Activated T-cell treated with anti-CD3 and anti-CD28 coated beads, Interleukin-2, amount 50 U/mL, for 72 hours (primary cell): ENCODE data around the gene PRKG1. TPM values are rescaled to one million over a fixed set of nuclear protein-coding genes. Genes with fewer than 3 reads are reported as not detected.

ENCODE experiments used
- ATAC-seq, 2 donors: fragments of 150-1000 bp; cut with Tn5 transposase; replicated peaks in 1 of 2; 2 replicates each; pipeline ENCODE4 v1.10.0; 2021; ENCODE audit warnings: moderate library complexity in 2 of 2, mild to moderate bottlenecking in 1 of 2
- DNase-seq, 2 donors: peaks; one replicate each; pipeline ENCODE4 v3.0.0; 2021 to 2022; ENCODE audit warnings: mixed read lengths in 1 of 2
- H3K27ac Mint-ChIP-seq: one replicate; pipeline ENCODE4 v1.8.0; 2022; ENCODE audit warnings: mild to moderate bottlenecking, moderate library complexity, mixed read lengths
- H3K27me3 Mint-ChIP-seq: one replicate; pipeline ENCODE4 v1.8.0; 2022; ENCODE audit warnings: low read depth, mixed read lengths
- H3K36me3 Mint-ChIP-seq, 2 donors: one replicate each; pipeline ENCODE4 v1.8.0; 2022; ENCODE audit warnings: mixed read lengths in 2 of 2, mild to moderate bottlenecking in 1 of 2; ENCODE audit not compliant: insufficient read depth in 2 of 2
- H3K4me1 Mint-ChIP-seq: one replicate; pipeline ENCODE4 v1.8.0; 2022; ENCODE audit warnings: low read depth, mixed read lengths
- H3K4me3 Mint-ChIP-seq, 2 donors: one replicate each; pipeline ENCODE4 v1.8.0; 2022; ENCODE audit warnings: mild to moderate bottlenecking in 2 of 2, mixed read lengths in 2 of 2, moderate library complexity in 2 of 2
- H3K9me3 Mint-ChIP-seq, 2 donors: one replicate each; pipeline ENCODE4 v1.8.0; 2022; ENCODE audit warnings: mixed read lengths in 2 of 2
- total RNA-seq, 2 donors: library from RNA; stranded (reverse); gene quantifications; one replicate each; pipeline ENCODE4 v1.2.3, GENCODE V29; 2022

Gene PRKG1
- total RNA-seq, 2 donors from 2014 or later, result not detected

DNA sequence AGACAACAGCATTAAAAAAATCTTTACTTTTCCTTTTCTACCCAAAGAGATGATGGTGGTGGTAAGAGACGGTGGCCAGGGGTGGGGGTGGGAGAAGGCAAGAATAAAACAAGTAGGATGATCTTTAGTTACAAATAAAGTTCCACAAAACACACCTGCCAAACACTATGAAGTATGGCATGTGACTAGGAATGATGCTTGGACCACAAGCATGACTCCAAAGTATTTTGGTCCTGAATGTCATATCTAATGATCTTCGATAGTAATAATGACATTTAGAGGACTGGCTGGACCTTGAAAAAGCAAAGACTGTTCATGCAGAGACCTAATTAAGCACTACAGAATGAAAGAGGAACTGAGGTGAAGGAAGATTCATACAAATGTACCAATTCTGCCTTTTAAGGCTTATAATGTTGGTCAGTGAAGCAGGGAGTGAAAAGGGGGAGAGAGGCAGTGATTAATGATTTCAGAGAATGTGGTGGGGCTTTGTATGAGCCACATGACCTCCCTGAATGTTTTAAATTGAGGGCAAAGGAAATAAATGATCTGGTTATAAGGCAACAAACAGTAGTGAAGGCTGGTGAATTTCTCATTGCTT is 1210.2 kb downstream of the PRKG1 start:
- peaks cover 0 to 3% of the 10 kb centered on the region in 2 donors for H3K9me3 Mint-ChIP-seq
- DNase-seq (no peak), ATAC-seq (no peak)
- peaks cover 5% of the 10 kb centered on the region for H3K4me1 Mint-ChIP-seq
- no peaks in the 10 kb centered on the region for H3K27me3 Mint-ChIP-seq
- H3K4me3 Mint-ChIP-seq, result no peak overlapping the region
- H3K36me3 Mint-ChIP-seq, result no peaks in the 10 kb centered on the region
- no peak overlapping the region for H3K27ac Mint-ChIP-seq

DNA sequence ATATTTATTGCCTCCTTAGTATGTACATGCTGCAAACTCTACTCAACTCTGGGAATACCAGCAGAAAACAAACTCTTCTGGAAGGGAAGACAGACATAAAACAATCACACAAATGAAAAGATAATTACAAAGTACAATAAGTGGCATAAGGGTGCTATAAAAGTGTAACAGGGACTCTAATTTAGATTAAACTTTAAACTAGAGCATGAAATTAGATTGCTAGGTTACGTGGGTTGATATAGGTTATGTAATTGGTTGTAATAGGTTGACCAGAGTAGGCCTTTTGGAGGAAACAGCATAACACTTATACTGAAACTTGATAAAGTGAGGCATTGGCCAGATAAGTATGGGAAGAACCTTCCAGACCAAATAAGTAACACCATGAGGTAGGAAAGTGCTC is 1213.6 kb downstream of the PRKG1 start:
- no peaks in the 10 kb centered on the region for H3K27me3 Mint-ChIP-seq
- no peak for ATAC-seq
- H3K36me3 Mint-ChIP-seq, result no peaks in the 10 kb centered on the region

DNA sequence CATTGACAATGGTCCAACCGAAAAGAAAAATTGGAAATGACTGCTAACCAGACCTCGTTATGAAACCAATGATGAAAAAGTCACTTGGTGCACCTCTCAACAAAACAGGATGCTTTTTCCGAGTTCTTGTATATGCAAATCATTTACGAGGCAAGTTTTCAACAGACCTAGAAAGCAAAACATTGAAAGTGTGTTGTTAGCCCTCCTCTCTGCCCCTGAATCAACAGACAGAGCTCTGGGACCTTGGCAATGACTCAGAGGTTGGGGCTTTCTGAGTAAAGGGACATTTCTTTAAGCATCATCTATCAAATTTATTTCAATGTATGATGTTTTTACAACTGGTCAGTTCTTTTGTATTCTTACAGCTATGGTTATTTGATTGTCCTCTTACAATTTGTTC is 1223.5 kb downstream of the PRKG1 start:
- no peak overlapping the region for H3K27ac Mint-ChIP-seq
- ATAC-seq, result no peak
- H3K4me3 Mint-ChIP-seq, result no peak overlapping the region
- no peaks in the 10 kb centered on the region for H3K27me3 Mint-ChIP-seq
- H3K9me3 Mint-ChIP-seq, result no peaks in the 10 kb centered on the region
- no peaks in the 10 kb centered on the region for H3K36me3 Mint-ChIP-seq
- no peak for DNase-seq
- no peaks in the 10 kb centered on the region for H3K4me1 Mint-ChIP-seq

More for the DNA sequence above, 1213.6 kb downstream of the PRKG1 start:
- Mint-ChIP-seq H3K27ac (no peak overlapping the region), H3K9me3 (peaks cover 2% of the 10 kb centered on the region in 2 donors), H3K4me3 (no peak overlapping the region), H3K4me1 (peaks cover 3% of the 10 kb centered on the region)
- DNase-seq, result no peak

DNA sequence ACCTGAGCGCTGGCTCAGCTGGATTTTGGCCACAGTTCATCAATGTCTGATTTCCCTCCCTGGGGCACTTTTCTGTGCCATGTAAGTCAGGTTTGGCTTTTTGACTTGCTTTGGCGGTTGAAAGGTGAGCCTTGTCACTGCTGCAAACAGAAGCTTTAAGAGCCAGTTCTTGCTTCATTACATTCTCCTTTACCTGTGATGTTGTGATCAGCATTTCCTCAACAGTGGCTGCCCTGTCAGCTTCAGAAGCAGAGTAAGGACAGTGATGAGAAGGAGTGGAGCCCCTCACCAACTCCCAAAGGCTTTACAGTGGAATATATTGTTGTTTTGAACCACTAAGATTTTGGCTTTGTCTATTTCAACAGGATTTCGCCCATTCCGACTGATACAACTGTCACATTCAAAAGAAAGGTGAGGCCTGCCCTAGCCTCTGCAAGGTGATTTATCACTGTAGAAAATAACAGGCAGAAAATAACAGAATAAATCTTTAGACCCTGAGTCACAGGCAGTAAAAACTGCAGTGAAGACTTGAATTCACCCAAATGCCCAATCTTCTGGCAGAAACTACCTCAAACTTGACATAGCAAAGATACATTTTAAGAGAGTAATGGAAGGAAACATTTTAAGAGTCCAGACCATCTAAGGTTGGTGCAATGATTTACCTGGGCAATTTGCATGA is 1226.5 kb downstream of the PRKG1 start:
- Mint-ChIP-seq H3K27ac (no peak overlapping the region), H3K36me3 (no peaks in the 10 kb centered on the region), H3K4me1 (no peaks in the 10 kb centered on the region), H3K27me3 (no peaks in the 10 kb centered on the region), H3K4me3 (no peak overlapping the region), H3K9me3 (no peaks in the 10 kb centered on the region)
- no peak for DNase-seq
- no peak for ATAC-seq

DNA sequence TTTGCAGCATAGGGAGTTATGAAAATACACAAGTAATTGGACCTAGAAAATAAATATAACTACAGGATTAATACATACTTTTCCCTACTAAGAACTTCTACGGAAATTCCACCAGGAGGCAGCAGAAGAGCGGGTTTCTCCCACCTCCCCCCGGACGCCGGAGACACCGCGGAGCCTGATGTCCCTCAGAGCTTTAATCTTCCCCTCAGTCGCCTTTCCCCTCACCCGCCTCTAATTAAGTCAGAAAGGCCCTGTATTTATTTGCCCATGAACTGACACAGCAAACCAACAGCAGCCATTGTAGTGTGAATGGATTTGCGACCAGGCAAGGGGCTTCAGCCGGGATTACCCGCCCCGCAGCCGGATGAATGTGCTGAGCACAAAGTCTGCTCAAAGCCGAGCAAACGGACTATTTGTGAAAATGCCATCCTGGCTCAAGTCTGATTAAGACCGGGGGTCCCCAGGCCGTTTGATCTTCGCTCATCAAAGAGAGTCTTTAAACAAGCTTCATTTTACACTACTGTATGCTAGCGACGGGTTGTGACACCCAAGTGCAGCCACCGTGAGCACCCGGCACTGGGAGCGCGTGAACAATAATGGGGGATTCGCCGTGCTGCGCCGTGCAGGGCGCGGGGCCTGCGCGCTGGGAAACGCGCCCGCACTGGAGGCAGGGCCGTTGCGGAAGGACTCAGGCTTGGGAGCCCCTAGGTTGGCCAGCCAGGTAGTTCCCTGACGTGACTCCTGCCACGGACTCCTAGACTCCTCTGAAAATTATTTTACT is 1234.2 kb downstream of the PRKG1 start:
- H3K27me3 Mint-ChIP-seq, result peaks cover 32% of the 10 kb centered on the region
- peak; percentile 18 to 42 for DNase-seq
- ATAC-seq, result peak in 1 of 2 donors; percentile 54
- no peaks in the 10 kb centered on the region for H3K9me3 Mint-ChIP-seq
- peaks cover 0 to 2% of the 10 kb centered on the region in 2 donors for H3K36me3 Mint-ChIP-seq
- peaks cover 7% of the 10 kb centered on the region for H3K4me1 Mint-ChIP-seq
- peak overlapping the region; percentile 51 to 65 for H3K4me3 Mint-ChIP-seq
- H3K27ac Mint-ChIP-seq, result no peak overlapping the region

DNA sequence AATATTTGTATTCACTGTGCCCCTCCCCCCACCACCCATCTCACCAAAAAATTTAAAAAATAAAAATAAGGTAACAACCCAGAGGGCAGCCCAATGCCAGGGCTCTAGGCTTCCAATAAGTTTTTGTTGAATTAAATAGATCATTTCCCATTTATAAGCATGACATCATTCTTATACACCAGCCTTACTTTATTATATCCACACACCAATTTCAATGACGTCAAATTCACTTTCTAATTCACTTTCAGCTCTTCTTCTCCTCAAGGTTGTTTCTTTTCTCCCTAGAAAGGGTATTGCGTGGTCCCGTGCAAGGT is 1238.6 kb downstream of the PRKG1 start:
- peaks cover 17% of the 10 kb centered on the region for H3K4me1 Mint-ChIP-seq
- DNase-seq, result no peak
- no peaks in the 10 kb centered on the region for H3K9me3 Mint-ChIP-seq
- H3K36me3 Mint-ChIP-seq, result peaks cover 0 to 5% of the 10 kb centered on the region in 2 donors
- no peak overlapping the region for H3K4me3 Mint-ChIP-seq
- peaks cover 61% of the 10 kb centered on the region for H3K27me3 Mint-ChIP-seq
- no peak for ATAC-seq
- no peak overlapping the region for H3K27ac Mint-ChIP-seq

DNA sequence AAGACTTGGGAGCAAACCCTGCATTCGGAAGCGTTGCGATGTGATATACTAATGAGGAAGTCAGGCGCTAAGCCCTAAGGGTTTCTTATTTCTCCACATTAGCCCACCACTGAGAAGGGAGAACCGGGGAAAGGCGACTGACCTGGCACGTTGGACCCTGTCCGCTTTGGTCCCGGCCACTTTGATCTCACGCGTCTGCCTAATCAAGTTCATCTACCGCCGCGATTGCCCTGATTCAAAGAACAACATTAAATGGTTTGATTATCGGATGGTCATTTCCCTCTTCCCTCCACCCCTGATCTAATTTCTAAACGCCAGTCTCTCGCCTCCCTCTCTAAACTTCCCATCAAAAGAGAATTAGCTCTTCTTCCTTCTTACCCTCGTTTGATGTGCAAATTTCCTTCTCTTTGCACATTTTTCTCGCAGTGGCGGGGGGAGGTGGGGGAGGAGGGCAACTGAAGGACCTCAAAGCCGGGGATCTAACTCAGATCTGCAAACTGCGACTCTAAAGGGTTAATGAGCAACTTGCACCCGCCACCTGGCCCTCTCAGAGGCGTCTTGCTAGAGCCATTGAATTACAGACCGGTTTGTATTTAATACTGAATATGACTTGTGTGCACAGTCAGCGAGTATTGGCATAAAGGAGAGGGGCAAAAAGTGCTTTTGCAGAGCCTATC is 1239.1 kb downstream of the PRKG1 start:
- Mint-ChIP-seq H3K4me1 (peaks cover 17% of the 10 kb centered on the region), H3K36me3 (peaks cover 0 to 5% of the 10 kb centered on the region in 2 donors), H3K4me3 (peak overlapping the region; percentile 16 to 75), H3K27ac (no peak overlapping the region), H3K27me3 (peaks cover 60% of the 10 kb centered on the region), H3K9me3 (no peaks in the 10 kb centered on the region)
- no peak for DNase-seq
- no peak for ATAC-seq

DNA sequence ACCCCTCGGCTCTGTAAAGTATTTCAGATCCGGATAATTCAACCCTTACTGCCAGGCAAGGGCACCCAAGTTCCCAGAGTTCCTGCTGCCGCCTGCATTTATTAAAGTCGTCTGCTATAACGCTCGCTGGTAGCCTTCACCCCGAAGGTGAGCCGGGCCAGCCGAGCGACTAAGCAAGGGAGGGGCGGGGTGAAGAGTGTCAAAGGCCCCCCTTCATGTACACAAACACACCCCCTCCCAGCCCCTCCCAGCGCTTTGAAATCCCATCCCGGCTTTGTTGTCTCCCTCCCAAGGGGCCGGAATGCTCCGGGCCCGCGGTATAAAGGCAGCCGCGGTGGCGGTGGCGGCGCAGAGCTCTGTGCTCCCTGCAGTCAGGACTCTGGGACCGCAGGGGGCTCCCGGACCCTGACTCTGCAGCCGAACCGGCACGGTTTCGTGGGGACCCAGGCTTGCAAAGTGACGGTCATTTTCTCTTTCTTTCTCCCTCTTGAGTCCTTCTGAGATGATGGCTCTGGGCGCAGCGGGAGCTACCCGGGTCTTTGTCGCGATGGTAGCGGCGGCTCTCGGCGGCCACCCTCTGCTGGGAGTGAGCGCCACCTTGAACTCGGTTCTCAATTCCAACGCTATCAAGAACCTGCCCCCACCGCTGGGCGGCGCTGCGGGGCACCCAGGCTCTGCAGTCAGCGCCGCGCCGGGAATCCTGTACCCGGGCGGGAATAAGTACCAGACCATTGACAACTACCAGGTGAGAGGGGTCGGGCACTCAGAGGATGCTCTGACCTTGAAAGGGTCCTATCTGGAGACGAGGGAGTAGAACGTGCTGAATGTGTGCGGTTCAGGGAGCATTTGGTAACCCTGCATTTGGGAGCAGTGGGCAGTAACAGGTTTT is 1239.9 kb downstream of the PRKG1 start, which contains the start of gene DKK1:
Gene DKK1, plus strand, starts transcription at position 349 of the 889 bp plus-strand sequence. Its CDS starts 154 bp downstream, at position 503.
- Mint-ChIP-seq H3K36me3 (peaks cover 0 to 5% of the 10 kb centered on the region in 2 donors), H3K27ac (no peak within 1 kb of the TSS), H3K4me3 (peak within 1 kb of the TSS; percentile 75), H3K4me1 (peaks cover 17% of the 10 kb centered on the region), H3K9me3 (no peaks in the 10 kb centered on the region), H3K27me3 (peaks cover 52% of the 10 kb centered on the region)
- DNase-seq, result peak; percentile 22 to 35
- ATAC-seq, result peak; percentile 38 to 58

DNA sequence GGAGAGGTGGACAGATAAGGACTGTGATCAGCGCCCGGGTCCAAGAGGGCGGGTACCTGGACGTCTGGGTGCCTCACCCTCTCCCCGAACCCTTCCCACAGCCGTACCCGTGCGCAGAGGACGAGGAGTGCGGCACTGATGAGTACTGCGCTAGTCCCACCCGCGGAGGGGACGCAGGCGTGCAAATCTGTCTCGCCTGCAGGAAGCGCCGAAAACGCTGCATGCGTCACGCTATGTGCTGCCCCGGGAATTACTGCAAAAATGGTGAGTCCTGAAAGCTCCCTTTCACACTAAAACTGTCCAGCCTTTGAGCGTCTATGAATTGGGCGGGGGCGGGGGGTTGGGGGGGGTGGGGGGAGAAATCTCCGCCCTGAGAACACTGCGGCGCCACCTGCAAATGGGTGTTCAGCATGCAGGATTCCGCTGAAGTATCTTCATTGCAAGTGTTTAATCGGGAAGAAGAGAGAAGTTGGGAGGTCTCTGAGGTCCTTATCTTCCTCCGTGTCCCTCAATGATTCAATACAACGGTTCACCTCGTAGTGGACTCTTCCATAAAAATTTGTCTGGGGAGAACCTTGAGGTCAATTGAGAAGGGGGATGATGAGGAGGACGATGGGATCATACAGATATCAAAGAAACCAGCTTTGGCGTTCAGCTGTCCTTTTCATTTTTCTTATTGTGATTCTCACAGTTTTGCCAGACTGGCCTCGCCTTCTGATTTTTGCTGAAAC is 1240.7 kb downstream of the PRKG1 start:
- H3K36me3 Mint-ChIP-seq, result peaks cover 0 to 5% of the 10 kb centered on the region in 2 donors
- H3K27ac Mint-ChIP-seq, result no peak overlapping the region
- peaks cover 44% of the 10 kb centered on the region for H3K27me3 Mint-ChIP-seq
- peaks cover 17% of the 10 kb centered on the region for H3K4me1 Mint-ChIP-seq
- no peaks in the 10 kb centered on the region for H3K9me3 Mint-ChIP-seq
- DNase-seq (no peak), ATAC-seq (no peak)
- H3K4me3 Mint-ChIP-seq, result peak overlapping the region; percentile 75

DNA sequence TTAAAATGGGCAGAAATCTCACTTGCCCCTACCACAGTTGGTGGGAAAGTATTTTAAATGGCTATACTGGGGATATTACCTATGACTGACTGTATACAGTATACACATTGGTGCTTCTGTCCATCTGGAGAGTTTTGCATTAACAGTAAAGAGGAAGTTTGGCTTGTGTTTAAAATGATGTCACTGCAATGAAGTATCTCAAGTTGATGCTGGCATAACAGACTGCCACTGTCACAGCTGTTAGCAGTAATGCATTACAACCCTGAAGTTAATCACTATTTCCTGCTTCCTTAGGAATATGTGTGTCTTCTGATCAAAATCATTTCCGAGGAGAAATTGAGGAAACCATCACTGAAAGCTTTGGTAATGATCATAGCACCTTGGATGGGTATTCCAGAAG is 1241.7 kb downstream of the PRKG1 start:
- ATAC-seq (no peak), DNase-seq (no peak)
- no peaks in the 10 kb centered on the region for H3K9me3 Mint-ChIP-seq
- peaks cover 0 to 5% of the 10 kb centered on the region in 2 donors for H3K36me3 Mint-ChIP-seq
- H3K27me3 Mint-ChIP-seq, result peaks cover 37% of the 10 kb centered on the region
- H3K4me1 Mint-ChIP-seq, result peaks cover 17% of the 10 kb centered on the region
- H3K4me3 Mint-ChIP-seq, result no peak overlapping the region
- H3K27ac Mint-ChIP-seq, result no peak overlapping the region

DNA sequence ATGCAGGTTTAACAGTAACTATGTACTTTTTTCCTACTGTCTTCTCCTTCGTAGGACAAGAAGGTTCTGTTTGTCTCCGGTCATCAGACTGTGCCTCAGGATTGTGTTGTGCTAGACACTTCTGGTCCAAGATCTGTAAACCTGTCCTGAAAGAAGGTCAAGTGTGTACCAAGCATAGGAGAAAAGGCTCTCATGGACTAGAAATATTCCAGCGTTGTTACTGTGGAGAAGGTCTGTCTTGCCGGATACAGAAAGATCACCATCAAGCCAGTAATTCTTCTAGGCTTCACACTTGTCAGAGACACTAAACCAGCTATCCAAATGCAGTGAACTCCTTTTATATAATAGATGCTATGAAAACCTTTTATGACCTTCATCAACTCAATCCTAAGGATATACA is 1242.2 kb downstream of the PRKG1 start:
- Mint-ChIP-seq H3K4me3 (no peak overlapping the region), H3K27me3 (peaks cover 37% of the 10 kb centered on the region), H3K4me1 (peaks cover 17% of the 10 kb centered on the region), H3K9me3 (no peaks in the 10 kb centered on the region), H3K27ac (no peak overlapping the region), H3K36me3 (peaks cover 0 to 5% of the 10 kb centered on the region in 2 donors)
- ATAC-seq (no peak), DNase-seq (no peak)
